DOHH2 (cell line): ENCODE results near the gene SSB.

Experiments used
- H3F3A ChIP-seq: fragments of 200-600 bp; sonication (generic), shearing (Covaris generic); 2 replicates; pipeline ENCODE4 v1.6.0; 2016; ENCODE audit warnings: antibody characterized with exemption, mild to moderate bottlenecking; ENCODE audit not compliant: control insufficient read depth, insufficient read depth
- H3K27ac ChIP-seq: fragments of 200-600 bp; sonication (generic); 2 replicates; pipeline ENCODE4 v1.5.1; 2014; ENCODE audit warnings: low read depth, mild to moderate bottlenecking, low read length, moderate library complexity
- H3K27me3 ChIP-seq: fragments of 200-600 bp; sonication (generic); 2 replicates; pipeline ENCODE4 v1.6.1; 2014; ENCODE audit warnings: mild to moderate bottlenecking, low read length, mixed read lengths; ENCODE audit not compliant: control insufficient read depth
- H3K36me3 ChIP-seq: fragments of 200-600 bp; sonication (generic); 2 replicates; pipeline ENCODE4 v1.6.1; 2014; ENCODE audit warnings: mild to moderate bottlenecking, low read length, moderate library complexity, mixed read lengths; ENCODE audit not compliant: control insufficient read depth
- H3K4me1 ChIP-seq: fragments of 200-600 bp; sonication (generic); 2 replicates; pipeline ENCODE4 v1.6.1; 2014; ENCODE audit warnings: mild to moderate bottlenecking, low read length, mixed read lengths; ENCODE audit not compliant: control insufficient read depth
- H3K4me2 ChIP-seq: fragments of 200-600 bp; sonication (generic); 2 replicates; pipeline ENCODE4 v1.6.0; 2014; ENCODE audit warnings: mild to moderate bottlenecking, low read length, moderate library complexity
- H3K4me3 ChIP-seq: fragments of 200-600 bp; sonication (generic); 2 replicates; pipeline ENCODE4 v1.5.1; 2014; ENCODE audit warnings: mild to moderate bottlenecking, low read length, mixed read lengths
- H3K79me2 ChIP-seq: fragments of 200-600 bp; sonication (generic); 2 replicates; pipeline ENCODE4 v1.6.1; 2014; ENCODE audit warnings: mild to moderate bottlenecking, low read length, mixed read lengths; ENCODE audit not compliant: control insufficient read depth
- H3K9me2 ChIP-seq: fragments of 200-600 bp; sonication (generic); replicated peaks from 2 replicates; pipeline ENCODE4 v1.6.1; 2014; ENCODE audit warnings: mild to moderate bottlenecking, low read length, mixed read lengths; ENCODE audit not compliant: control insufficient read depth
- H3K9me3 ChIP-seq: fragments of 200-600 bp; sonication (generic); 2 replicates; pipeline ENCODE4 v1.6.1; 2014; ENCODE audit warnings: antibody characterized with exemption, low read length, mixed read lengths; ENCODE audit not compliant: control insufficient read depth, insufficient read depth
- H4K20me1 ChIP-seq: fragments of 200-600 bp; sonication (generic); 2 replicates; pipeline ENCODE4 v1.6.0; 2014; ENCODE audit warnings: low read depth, mild to moderate bottlenecking, antibody characterized with exemption, low read length, moderate library complexity; ENCODE audit not compliant: control insufficient read depth, insufficient read depth
- CTCF ChIP-seq: fragments of 200-600 bp; sonication (generic); IDR thresholded peaks from one replicate; pipeline ENCODE4 v1.5.1; 2014; ENCODE audit warnings: antibody characterized with exemption, mild to moderate bottlenecking, low read depth, low read length; ENCODE audit not compliant: poor library complexity, severe bottlenecking
- EZH2phosphoT487 ChIP-seq: fragments of 200-600 bp; sonication (generic); IDR thresholded peaks from 2 replicates; pipeline ENCODE4 v1.6.1; 2017; ENCODE audit warnings: borderline replicate concordance, mild to moderate bottlenecking, antibody characterized with exemption, low read length, moderate library complexity, mixed read lengths

The SSB gene

GRCh38 chr2:169761251-169761969, 37.3 kb upstream of the SSB start:
- TF ChIP-seq CTCF, result no peak
- Histone ChIP-seq H3K27me3 (no peaks in the 10 kb centered on the region), H3F3A (no peaks in the 10 kb centered on the region), H3K79me2 (no peaks in the 10 kb centered on the region), H4K20me1 (no peaks in the 10 kb centered on the region), H3K4me1 (no peaks in the 10 kb centered on the region), H3K4me2 (no peak overlapping the region), H3K27ac (no peak overlapping the region), H3K36me3 (no peaks in the 10 kb centered on the region), H3K4me3 (no peak overlapping the region), H3K9me2 (no peaks in the 10 kb centered on the region), H3K9me3 (no peaks in the 10 kb centered on the region)

- Histone ChIP-seq H3K4me2 (no peak overlapping the region), H3F3A (no peaks in the 10 kb centered on the region), H3K27me3 (no peaks in the 10 kb centered on the region), H3K9me2 (no peaks in the 10 kb centered on the region), H3K9me3 (no peaks in the 10 kb centered on the region), H3K27ac (no peak overlapping the region), H3K4me1 (no peaks in the 10 kb centered on the region), H3K79me2 (no peaks in the 10 kb centered on the region), H4K20me1 (no peaks in the 10 kb centered on the region), H3K4me3 (no peak overlapping the region), H3K36me3 (no peaks in the 10 kb centered on the region)
- TF ChIP-seq EZH2phosphoT487 (no peak), CTCF (no peak)
Measured at GRCh38 chr2:169761970-169762292, 36.7 kb upstream of the SSB start.

- Histone ChIP-seq H3K9me3 (no peaks in the 10 kb centered on the region), H3K79me2 (no peaks in the 10 kb centered on the region), H3K4me3 (no peak overlapping the region), H3K27ac (no peak overlapping the region), H3K36me3 (no peaks in the 10 kb centered on the region), H3K9me2 (no peaks in the 10 kb centered on the region), H3K4me2 (no peak overlapping the region), H4K20me1 (no peaks in the 10 kb centered on the region), H3K27me3 (no peaks in the 10 kb centered on the region), H3F3A (no peaks in the 10 kb centered on the region), H3K4me1 (no peaks in the 10 kb centered on the region)
- no peak for TF ChIP-seq CTCF
- no peak for TF ChIP-seq EZH2phosphoT487
Measured at GRCh38 chr2:169765523-169765922, 33.1 kb upstream of the SSB start.
